Aorta (tissue), 5 donors: ENCODE results near the gene NDUFAF2. TPM values are rescaled to one million over a fixed set of nuclear protein-coding genes. Genes with fewer than 3 reads are reported as not detected.

Source experiments
- ATAC-seq: fragments of 200-7000 bp; cut with Tn5 transposase; one replicate; pipeline ENCODE4 v1.9.1; 2022; ENCODE audit warnings: moderate library complexity; ENCODE audit not compliant: low FRiP score
- DNase-seq, 2 donors: peaks; one replicate each; pipeline ENCODE4 v3.0.0-alpha.2; 2020
- H3K27ac ChIP-seq, 2 donors: one replicate each; pipeline ENCODE4 v1.5.1; 2013; ENCODE audit warnings: low read length in 2 of 2, mild to moderate bottlenecking in 2 of 2, moderate library complexity in 2 of 2, control low read depth in 1 of 2, inconsistent platforms in 1 of 2, low read depth in 1 of 2
- H3K27me3 ChIP-seq, 2 donors: one replicate each; pipeline ENCODE4 v1.6.1; 2013; ENCODE audit warnings: control low read depth in 1 of 2, low read length in 1 of 2, mild to moderate bottlenecking in 1 of 2, moderate library complexity in 1 of 2; ENCODE audit not compliant: insufficient read depth in 2 of 2, control insufficient read depth in 1 of 2
- H3K36me3 ChIP-seq, 2 donors: one replicate each; pipeline ENCODE4 v1.6.1; 2013; ENCODE audit warnings: control low read depth in 1 of 2, low read length in 1 of 2, mild to moderate bottlenecking in 1 of 2; ENCODE audit not compliant: insufficient read depth in 2 of 2, control insufficient read depth in 1 of 2
- H3K4me1 ChIP-seq, 2 donors: one replicate each; pipeline ENCODE4 v1.6.1; 2013; ENCODE audit warnings: low read length in 2 of 2, control low read depth in 1 of 2, mild to moderate bottlenecking in 1 of 2, moderate library complexity in 1 of 2; ENCODE audit not compliant: insufficient read depth in 2 of 2, control insufficient read depth in 1 of 2
- H3K4me3 ChIP-seq, 2 donors: one replicate each; pipeline ENCODE4 v1.5.1; 2013; ENCODE audit warnings: low read length in 2 of 2, control low read depth in 1 of 2, mild to moderate bottlenecking in 1 of 2
- H3K9me3 ChIP-seq: one replicate; pipeline ENCODE4 v1.6.1; 2013; ENCODE audit warnings: mild to moderate bottlenecking, low read length; ENCODE audit not compliant: control insufficient read depth
- WGBS, 2 donors: extraction: QIAGEN DNeasy Blood & Tissue Kit; methylation state at CpG; one replicate each; pipeline ENCODE4 v1.1.7; 2013; 5-methylcytosine and 5-hydroxymethylcytosine counted together
- intact Hi-C, 2 donors: fragments of 100-400 bp; cut with DNase I; formaldehyde crosslinking; loops; one replicate each; pipeline versions ENCODE4 v1.14.2 to v1.15.0; 2022
- polyA plus RNA-seq, 2 donors: library from polyadenylated mRNA; stranded (reverse); fragments of 200-250 nt; gene quantifications; one replicate each; pipeline ENCODE4 v1.2.3, GENCODE V29; 2013
- total RNA-seq, 2 donors: library from RNA; stranded (reverse); fragmentation: NEBNext Ultra II Directional; extraction: Animal tissue kit (Norgen Biotek cat#: 25700); gene quantifications; one replicate each; pipeline ENCODE4 v1.2.1, GENCODE V29; 2021
- donor health status: healthy with polysubstance abuse.
- donor health status: Bipolar disorder and iron deficiency.
- donor health status: DM: no; HTN: no; CAD: no.
- donor health status: DM: no; HTN: no; CAD: no.
- donor health status: DM: yes; HTN: yes; CAD: no.

Gene NDUFAF2
- total and polyA plus RNA-seq, 4 donors, result 26.1 to 96.5 (median 48.1) TPM

DNA sequence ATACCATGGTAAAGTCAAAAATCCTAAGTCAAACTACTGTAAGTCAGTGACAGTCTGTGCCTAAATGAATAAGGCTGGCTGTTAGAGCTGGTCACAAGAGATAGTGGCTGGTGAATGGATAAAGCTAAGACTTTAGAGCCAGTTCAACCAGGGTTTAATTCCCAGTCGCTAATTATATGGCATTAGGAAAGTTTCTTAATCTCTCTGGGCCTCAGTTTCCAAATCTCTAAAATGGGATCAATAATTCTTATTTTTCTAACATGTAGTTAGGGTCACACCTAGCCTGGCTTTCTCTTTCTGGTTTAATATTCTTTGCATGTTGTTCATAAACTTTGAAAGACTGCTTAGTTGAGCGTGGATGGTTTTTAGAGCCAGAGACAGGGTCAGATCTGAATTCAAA lies 152.5 kb downstream of the NDUFAF2 start:
- 95 to 96% methylated on average over 2 of the region's 2 CpGs for WGBS, 2 donors
- H3K4me1 ChIP-seq, result no peaks in the 10 kb centered on the region
- no peak overlapping the region for H3K4me3 ChIP-seq
- peaks cover 0 to 3% of the 10 kb centered on the region in 2 donors for H3K36me3 ChIP-seq
- H3K27ac ChIP-seq, result no peak overlapping the region
- H3K27me3 ChIP-seq, result no peaks in the 10 kb centered on the region
- no peak for DNase-seq
- H3K9me3 ChIP-seq, result no peaks in the 10 kb centered on the region
- no peak for ATAC-seq
- intact Hi-C loops, result no loop called here

DNA sequence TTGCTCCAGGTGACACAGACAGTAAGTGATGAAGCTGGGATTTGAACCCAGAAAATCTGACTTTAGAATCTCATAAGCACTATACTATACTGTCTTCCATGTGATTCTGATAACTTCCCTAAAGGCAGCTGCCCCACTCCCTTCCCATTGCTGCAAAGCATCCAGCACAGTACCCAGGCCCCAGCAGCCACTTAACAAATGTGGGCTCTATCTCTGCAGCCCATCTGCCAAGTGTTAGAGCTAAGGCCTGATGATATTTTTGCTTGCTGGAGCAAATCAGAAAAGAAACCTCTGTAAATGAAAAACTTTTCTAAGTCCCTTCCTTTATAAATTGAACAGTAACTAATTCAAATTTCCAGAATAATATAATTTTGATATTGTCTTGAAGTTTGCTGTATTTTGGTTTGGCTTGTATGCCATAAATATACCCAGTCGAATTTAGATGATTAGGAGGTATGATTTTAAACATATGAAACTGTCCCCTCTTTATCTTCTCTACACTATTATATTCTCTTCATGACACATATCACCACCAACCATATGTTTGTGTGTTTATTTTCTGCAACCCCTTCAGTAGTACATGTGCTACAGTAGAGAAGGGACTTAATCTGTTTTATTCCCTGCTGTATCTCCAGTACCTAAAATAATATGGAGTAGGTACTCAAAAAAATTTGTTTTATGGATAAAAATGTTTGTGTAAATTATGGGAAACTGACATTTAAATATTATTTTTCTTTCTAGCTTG lies 153.4 kb downstream of the NDUFAF2 start:
- H3K4me3 ChIP-seq, result no peak overlapping the region
- H3K27me3 ChIP-seq, result no peaks in the 10 kb centered on the region
- H3K36me3 ChIP-seq, result peaks cover 0 to 3% of the 10 kb centered on the region in 2 donors
- no peaks in the 10 kb centered on the region for H3K4me1 ChIP-seq
- DNase-seq, result no peak
- no peak for ATAC-seq
- H3K9me3 ChIP-seq, result no peaks in the 10 kb centered on the region
- intact Hi-C loops, result no loop called here
- 87 to 93% methylated on average over 1 of the region's 1 CpG for WGBS, 2 donors
- no peak overlapping the region for H3K27ac ChIP-seq

DNA sequence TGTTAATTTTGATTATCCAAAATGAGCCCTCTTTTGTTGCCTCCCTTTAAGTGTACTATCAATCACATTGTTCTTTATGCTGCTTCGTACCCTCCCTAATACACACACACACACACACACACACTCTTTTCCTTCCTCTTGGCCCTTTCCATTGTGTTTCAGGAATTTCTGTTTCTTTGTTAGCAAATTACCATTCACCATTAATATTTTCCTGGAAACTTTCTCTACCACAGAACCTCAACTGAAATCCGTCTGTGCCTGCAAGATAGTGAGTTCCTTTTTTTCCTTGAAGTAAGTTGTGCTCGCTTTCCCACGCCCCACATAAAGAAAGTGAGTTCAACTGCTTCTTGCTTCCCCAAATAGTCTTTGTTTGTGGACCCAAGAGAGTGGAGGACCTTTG lies 155.4 kb downstream of the NDUFAF2 start:
- no peak for ATAC-seq
- no peak overlapping the region for H3K27ac ChIP-seq
- intact Hi-C loops, result no loop called here
- peaks cover 0 to 3% of the 10 kb centered on the region in 2 donors for H3K36me3 ChIP-seq
- no peak overlapping the region for H3K4me3 ChIP-seq
- no peaks in the 10 kb centered on the region for H3K9me3 ChIP-seq
- no peaks in the 10 kb centered on the region for H3K27me3 ChIP-seq
- WGBS, 2 donors, result 94% methylated on average over 4 of the region's 4 CpGs
- DNase-seq, result no peak
- no peaks in the 10 kb centered on the region for H3K4me1 ChIP-seq

DNA sequence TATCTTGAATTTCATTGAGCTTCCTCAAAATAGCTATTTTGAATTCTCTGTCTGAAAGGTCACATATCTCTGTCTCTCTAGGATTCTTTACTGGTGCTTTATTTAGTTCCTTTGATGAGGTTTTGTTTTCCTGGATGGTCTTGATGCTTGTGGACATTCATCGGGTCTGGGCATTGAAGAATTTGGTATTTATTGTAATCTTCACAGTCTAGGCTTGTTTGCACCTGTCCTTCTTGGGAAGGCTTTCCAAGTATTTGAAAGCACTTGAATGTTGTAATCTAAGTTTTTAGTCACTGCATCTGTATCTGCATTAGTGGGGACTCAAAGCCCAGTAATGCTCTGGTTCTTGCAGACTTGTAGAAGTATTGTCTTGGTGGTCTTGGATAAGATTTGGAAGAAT lies 169.4 kb downstream of the NDUFAF2 start:
- Histone ChIP-seq H3K4me1 (no peaks in the 10 kb centered on the region), H3K27ac (no peak overlapping the region), H3K9me3 (no peaks in the 10 kb centered on the region), H3K27me3 (no peaks in the 10 kb centered on the region), H3K4me3 (no peak overlapping the region), H3K36me3 (no peaks in the 10 kb centered on the region)
- WGBS, 2 donors, result 63 to 98% methylated on average over 1 of the region's 1 CpG
- DNase-seq (no peak), ATAC-seq (no peak)
- intact Hi-C loops, result no loop called here

DNA sequence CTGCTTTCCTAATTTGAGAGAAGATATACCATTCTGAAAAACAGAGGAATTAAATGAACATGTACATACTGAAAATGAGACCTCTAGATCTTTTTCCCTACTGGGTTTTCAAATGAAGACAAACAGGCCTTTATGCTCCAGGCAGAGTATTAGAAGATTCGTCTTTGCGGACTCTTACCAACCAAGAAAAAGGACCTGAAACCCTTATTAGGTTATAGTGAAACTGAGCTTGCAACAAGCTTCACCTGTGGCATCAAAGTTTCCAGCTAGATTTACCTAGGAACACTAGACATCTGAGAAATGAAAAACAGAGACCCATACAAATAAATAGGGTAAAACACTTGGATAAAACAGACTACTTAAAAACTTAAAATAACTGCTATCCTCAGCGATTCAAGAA lies 171.0 kb downstream of the NDUFAF2 start:
- H3K9me3 ChIP-seq, result no peaks in the 10 kb centered on the region
- 94 to 96% methylated on average over 3 of the region's 3 CpGs for whole genome bisulfite sequencing, 2 donors
- no peak for ATAC-seq
- no peaks in the 10 kb centered on the region for H3K36me3 ChIP-seq
- no peak overlapping the region for H3K4me3 ChIP-seq
- intact Hi-C loops, result no loop called here
- no peaks in the 10 kb centered on the region for H3K4me1 ChIP-seq
- no peak overlapping the region for H3K27ac ChIP-seq
- DNase-seq, result no peak
- H3K27me3 ChIP-seq, result no peaks in the 10 kb centered on the region

DNA sequence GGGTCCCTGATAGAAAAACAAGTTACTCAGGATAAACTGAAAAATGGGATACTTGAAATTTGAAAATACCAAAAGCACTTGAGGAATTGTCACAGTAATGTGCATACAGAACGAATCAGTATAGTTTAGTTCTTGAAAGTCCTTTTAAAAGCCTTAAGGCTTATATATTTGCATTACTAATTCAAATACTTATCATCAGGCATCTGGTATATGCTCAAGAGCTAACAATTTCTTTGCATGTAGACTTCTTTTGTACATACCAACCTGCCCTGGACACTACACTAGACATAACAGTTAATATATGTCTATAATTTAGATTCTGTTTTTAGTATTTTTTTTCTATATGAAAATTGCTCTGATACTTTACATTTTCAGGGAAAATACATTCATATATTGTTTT lies 174.1 kb downstream of the NDUFAF2 start:
- Histone ChIP-seq H3K9me3 (no peaks in the 10 kb centered on the region), H3K4me1 (no peaks in the 10 kb centered on the region), H3K36me3 (no peaks in the 10 kb centered on the region), H3K27ac (no peak overlapping the region), H3K27me3 (no peaks in the 10 kb centered on the region), H3K4me3 (no peak overlapping the region)
- ATAC-seq (no peak), DNase-seq (no peak)
- intact Hi-C loops, result no loop called here
- 88 to 95% methylated on average over 1 of the region's 1 CpG for WGBS, 2 donors

DNA sequence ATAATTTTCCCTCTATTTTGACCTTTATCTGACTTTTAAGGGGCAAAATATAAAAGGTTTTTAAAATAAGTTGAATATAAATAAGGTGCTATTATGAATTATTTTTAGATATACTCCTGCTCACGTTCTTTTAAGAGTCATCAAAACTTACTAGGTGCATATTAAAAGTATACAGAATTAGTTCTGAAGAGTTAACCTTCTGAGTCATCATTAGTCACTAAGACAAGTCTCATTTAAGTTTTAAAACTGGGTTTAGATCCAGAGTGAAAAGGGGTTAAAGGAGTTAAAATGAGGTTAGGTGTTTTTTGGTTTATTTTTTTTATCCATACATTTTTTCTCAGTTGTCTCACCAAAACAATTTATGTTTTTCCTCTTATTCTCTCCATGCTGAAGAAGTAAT lies 175.5 kb downstream of the NDUFAF2 start:
- H3K27ac ChIP-seq, result no peak overlapping the region
- DNase-seq (no peak), ATAC-seq (no peak)
- intact Hi-C loops, result no loop called here
- H3K9me3 ChIP-seq, result no peaks in the 10 kb centered on the region
- no peaks in the 10 kb centered on the region for H3K4me1 ChIP-seq
- WGBS, 2 donors, result 35 to 40% methylated on average over 1 of the region's 1 CpG
- H3K36me3 ChIP-seq, result no peaks in the 10 kb centered on the region
- H3K27me3 ChIP-seq, result no peaks in the 10 kb centered on the region
- H3K4me3 ChIP-seq, result no peak overlapping the region

DNA sequence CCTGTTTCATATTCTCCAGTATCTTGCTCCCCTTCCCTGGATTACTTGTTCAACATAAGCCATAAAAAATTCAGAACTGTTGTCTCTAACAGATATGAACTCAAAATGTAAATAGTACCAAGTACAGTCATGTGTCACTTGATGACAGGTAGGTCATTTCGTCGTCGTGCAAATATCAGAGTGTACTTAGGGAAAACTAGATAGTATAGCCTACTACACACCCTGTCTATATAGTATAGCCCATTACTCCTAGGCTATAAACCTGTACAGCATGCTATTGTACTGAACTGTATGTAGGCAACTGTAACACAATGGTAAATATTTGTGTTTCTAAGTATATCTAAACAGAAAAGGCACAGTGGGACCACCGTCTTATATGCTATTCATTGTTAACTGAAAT lies 178.1 kb downstream of the NDUFAF2 start:
- Histone ChIP-seq H3K36me3 (no peaks in the 10 kb centered on the region), H3K4me1 (no peaks in the 10 kb centered on the region), H3K27ac (no peak overlapping the region), H3K27me3 (no peaks in the 10 kb centered on the region), H3K9me3 (no peaks in the 10 kb centered on the region), H3K4me3 (no peak overlapping the region)
- intact Hi-C loops, result no loop called here
- no peak for ATAC-seq
- DNase-seq, result no peak
- WGBS, 2 donors, result 76 to 85% methylated on average over 4 of the region's 4 CpGs

DNA sequence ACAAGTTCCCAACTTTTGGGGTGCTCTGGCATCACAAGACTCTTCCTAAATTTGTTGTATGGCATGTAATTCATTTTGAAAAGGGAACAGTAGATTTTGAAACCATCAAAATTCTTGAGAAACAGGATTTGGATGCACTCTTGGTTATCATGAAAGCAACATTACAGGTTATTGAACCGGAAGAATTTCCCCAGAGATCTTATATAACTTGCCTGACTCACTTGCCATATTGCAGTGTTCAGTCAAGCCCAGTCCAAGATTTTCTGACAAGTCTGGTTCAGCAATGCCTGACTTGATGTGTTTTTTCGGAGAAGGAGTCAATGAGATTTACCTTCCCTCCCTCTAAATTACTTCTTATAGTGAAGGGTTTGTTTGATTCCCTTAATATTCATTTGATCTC lies 185.3 kb downstream of the NDUFAF2 start:
- 92 to 96% methylated on average over 2 of the region's 2 CpGs for WGBS, 2 donors

More for the DNA sequence above, 185.3 kb downstream of the NDUFAF2 start:
- Histone ChIP-seq H3K27me3 (no peaks in the 10 kb centered on the region), H3K27ac (no peak overlapping the region), H3K4me3 (no peak overlapping the region), H3K36me3 (no peaks in the 10 kb centered on the region), H3K9me3 (no peaks in the 10 kb centered on the region), H3K4me1 (no peaks in the 10 kb centered on the region)
- DNase-seq, result no peak
- ATAC-seq, result no peak
- intact Hi-C loops, result no loop called here
